GM21786 (cell line): Measurements from ENCODE around the gene VPS4B.
A peak's percentile ranks its signal among the peaks of the same experiment; 100 is the strongest.
"Not testable (repeated sequence)": the region's sequence is repeated elsewhere in the genome, so short reads cannot be mapped to it uniquely, and the experiment has no call there.

ENCODE experiments used
- ATAC-seq: cut with Tn5 transposase; IDR thresholded peaks from one replicate; pipeline ENCODE4 v1.9.1; 2021; ENCODE audit not compliant: unreplicated experiment

VPS4B gene

DNA sequence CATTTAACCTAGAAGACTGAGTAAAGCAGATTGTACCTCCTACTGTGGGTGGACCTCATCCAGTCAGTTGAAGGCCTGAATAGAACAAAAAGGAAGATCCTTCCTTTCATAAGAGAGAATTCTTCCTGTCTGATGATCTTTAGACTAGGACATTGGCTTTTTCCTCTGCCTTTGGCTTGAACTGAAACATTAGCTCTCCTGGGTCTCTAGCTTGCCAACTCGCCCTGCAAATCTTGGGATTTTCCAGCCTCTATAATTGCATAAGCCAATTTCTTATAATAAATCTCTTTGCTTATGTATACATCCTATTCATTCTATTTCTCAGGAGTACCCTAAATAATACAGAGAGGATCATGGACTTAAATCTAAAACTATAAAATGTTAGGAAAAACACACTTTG lies 49.1 kb downstream of the VPS4B start:
- ATAC-seq = no peak

- no peak for ATAC-seq
Observed at GRCh38 chr18:63368611-63369010, 53.7 kb downstream of the VPS4B start.

DNA sequence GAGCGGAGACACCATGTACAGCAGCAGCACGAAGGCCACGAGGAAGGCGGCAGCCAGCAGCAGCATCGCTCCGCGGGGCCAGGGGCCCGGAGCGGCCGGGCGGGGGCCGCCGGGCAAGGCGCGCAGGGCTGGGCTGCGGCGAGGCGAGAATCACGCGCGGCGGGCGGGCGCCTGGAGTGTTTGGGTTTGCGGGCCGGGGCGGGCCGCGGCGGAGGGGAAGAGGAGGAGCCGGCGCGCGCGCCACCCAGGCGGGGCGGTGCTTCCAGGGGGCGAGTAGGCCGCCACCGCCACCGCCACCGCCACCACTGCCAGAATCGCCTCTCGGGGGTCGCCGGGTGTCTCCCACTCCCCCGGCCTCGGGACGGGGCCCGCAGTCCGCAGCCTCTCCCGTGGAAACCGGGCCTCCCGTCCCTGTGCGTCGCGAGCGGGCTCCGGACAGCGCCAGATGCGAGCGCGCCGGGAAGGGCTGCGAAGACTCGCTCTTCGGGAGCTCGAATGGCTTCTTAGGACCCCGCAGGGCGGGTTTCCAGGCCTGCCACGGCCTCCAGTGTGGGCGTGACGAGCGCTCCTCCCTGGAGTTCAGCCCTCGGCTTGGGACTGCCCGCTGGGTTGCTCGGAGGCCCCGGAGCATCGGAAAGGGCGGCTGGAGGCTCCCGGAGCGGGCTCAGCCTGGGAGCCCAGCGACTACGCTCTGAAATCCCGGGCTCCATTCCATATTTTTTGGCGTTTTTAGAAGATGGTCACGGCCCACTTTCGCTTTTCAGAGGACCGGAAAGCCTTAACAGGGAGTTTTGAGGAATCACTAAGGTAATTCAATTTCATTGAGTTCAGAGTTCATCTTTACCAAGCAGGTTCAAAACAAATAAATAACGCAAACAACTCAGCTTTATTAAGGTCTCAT lies 55.0 kb downstream of the VPS4B start, which contains the start of gene KDSR:
Gene KDSR, minus strand, starts transcription at position 154 of the 901 bp plus-strand sequence. Its CDS starts 88 bp downstream, at position 66.
- ATAC-seq = peak; percentile 83

- peak; percentile 37 for ATAC-seq
Observed at GRCh38 chr18:63366213-63367052, 55.8 kb downstream of the VPS4B start.

GRCh38 chr18:63365876-63366212 lies 56.4 kb downstream of the VPS4B start:
- no peak for ATAC-seq

DNA sequence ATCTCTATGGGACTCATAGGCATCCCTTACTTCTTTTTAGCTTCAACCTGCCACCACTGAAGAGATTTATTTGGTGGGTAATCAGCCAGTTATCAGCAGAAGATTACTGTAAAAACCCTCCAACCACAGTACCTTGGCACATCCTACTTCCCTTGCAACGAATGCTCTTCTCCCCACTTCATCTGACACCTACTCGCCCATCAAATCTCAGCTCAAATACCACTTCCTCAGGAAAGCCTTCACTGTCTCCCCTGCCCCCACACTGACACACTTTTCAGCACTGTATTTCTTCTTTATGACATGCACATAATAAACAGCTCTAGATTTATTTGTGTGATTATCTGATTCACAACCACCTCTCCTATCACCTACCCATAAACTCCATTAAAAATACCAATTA lies 58.3 kb downstream of the VPS4B start:
- ATAC-seq = no peak

DNA sequence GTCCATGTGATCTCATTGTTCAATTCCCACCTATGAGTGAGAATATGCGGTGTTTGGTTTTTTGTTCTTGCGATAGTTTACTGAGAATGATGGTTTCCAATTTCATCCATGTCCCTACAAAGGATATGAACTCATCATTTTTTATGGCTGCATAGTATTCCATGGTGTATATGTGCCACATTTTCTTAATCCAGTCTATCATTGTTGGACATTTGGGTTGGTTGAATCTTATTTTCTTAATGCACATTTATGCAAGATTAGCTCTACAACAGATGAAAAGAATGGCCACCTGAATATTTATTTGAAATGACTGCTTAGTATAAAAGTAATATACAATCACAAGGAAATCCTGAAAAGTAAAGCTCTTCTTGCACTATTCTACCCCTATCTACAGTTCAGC lies 58.9 kb downstream of the VPS4B start:
- not testable (repeated sequence) for ATAC-seq

DNA sequence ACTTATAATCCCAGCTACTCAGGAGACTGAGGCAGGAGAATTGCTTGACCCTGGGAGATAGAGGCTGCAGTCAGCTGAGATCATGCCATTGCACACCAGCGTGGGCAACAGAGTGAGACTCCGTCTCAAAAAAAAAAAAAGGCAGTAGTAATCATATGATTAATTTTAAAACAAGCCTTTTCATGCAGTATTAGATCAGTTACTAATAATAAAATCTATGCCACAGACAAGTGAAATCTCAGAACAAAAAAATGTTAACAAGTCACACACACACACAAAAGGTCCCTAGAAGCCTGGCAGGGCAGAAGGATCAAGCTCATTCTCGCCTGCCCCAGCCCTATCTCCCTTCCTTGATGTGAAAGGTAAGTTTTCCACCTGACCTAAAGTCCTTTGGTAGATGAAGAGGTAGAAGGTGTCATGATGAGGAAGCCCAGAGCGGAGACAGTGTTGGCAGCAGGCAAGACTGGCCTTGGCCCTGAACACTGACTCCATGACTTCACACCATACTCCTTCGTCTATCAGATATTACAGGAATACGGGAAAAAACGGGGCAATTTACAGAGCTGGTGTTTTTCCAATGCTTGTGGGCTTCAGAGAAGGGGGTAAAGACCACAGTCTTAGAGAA lies 65.9 kb downstream of the VPS4B start:
- ATAC-seq = no peak

DNA sequence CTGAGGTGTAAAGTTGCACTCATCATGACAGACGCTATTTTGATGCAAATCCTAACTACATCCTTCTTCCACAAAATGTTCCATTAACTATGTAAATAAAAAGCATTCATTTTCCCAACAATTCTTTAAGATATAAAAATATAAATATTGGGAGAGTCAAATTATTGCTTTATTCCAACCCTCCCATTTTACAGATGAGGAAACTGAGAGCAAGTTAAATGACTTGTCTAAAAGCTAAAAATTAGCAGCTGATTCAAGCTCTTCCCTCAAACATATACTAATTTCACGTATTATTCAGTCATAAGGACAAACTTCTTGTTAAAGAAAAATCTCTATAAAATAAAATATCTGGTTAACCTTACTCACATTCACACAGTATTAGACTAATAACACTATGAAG lies 72.0 kb downstream of the VPS4B start:
- ATAC-seq = no peak

GRCh38 chr18:63348508-63349136 lies 73.7 kb downstream of the VPS4B start:
- ATAC-seq = no peak

GRCh38 chr18:63346480-63347183 lies 75.6 kb downstream of the VPS4B start:
- no peak for ATAC-seq

- no peak for ATAC-seq
Observed at GRCh38 chr18:63346031-63346430, 76.2 kb downstream of the VPS4B start.

DNA sequence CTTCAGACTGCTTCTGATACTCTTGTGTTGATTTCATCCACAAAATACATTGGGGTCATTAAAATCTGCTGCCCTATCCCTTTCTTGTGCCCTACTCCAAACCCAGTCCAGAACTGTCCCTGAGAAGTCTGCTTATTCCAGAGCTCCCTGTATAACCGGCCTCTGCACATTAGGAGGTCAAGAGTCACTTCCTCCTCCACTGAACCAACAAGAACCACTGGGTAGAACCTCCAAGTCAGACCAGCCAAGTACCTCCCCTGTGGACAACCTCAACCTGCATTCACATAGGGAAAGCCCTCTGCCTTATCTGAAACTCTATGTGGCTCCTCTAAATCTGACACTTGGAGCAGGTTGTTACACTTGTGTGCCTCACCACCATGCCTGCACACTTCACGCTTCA lies 77.4 kb downstream of the VPS4B start:
- no peak for ATAC-seq

DNA sequence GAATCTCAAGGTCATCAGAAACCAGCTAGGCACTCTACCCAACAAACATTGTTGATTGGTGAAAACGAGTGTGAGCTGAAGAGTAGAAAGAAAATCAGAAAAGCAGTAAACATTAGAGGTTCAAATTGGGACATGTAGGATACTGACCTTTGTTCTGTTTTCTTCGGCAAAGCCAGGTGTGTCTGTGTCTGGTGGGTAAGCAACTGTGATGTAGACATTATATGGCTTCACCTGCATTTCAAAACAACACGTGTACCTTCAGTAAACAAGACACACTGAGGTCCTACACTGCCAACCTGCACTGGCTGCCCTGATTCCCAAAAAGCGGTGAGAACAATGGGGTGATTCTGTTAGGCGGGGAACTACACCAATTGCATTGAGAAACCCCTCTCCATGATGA lies 78.0 kb downstream of the VPS4B start:
- no peak for ATAC-seq

- peak; percentile 67 for ATAC-seq
Observed at GRCh38 chr18:63342206-63342605, 80.1 kb downstream of the VPS4B start.

- ATAC-seq = no peak
Observed at GRCh38 chr18:63339920-63340484, 82.3 kb downstream of the VPS4B start.
